HG02678 (cell line): ENCODE data around the gene PCCA.
A peak's percentile ranks its signal among the peaks of the same experiment; 100 is the strongest.
"Not testable (repeated sequence)": the region's sequence is repeated elsewhere in the genome, so short reads cannot be mapped to it uniquely, and the experiment has no call there.

Source experiments
- ATAC-seq: cut with Tn5 transposase; IDR thresholded peaks from one replicate; pipeline ENCODE4 v1.9.1; 2021; ENCODE audit warnings: mild to moderate bottlenecking, moderate library complexity; ENCODE audit not compliant: unreplicated experiment

PCCA gene

GRCh38 chr13:100561599-100562204, 472.8 kb downstream of the PCCA start:
- ATAC-seq = no peak

GRCh38 chr13:100563779-100564178, 474.9 kb downstream of the PCCA start:
- no peak for ATAC-seq

- ATAC-seq = no peak
These were observed 475.7 kb downstream of the PCCA start for GRCh38 chr13:100564444-100565223.

- ATAC-seq = no peak
These were observed 476.4 kb downstream of the PCCA start for GRCh38 chr13:100565286-100565685.

- no peak for ATAC-seq
These were observed 477.6 kb downstream of the PCCA start for GRCh38 chr13:100566543-100566942.

- peak; percentile 97 for ATAC-seq
These were observed 484.2 kb downstream of the PCCA start for GRCh38 chr13:100573121-100573520.

- not testable (repeated sequence) for ATAC-seq
These were observed 488.3 kb downstream of the PCCA start for GRCh38 chr13:100577239-100577638.
